ENCODE data around the gene DGKB.
A peak's percentile ranks its signal among the peaks of the same experiment; 100 is the strongest.

The DGKB gene

DNA sequence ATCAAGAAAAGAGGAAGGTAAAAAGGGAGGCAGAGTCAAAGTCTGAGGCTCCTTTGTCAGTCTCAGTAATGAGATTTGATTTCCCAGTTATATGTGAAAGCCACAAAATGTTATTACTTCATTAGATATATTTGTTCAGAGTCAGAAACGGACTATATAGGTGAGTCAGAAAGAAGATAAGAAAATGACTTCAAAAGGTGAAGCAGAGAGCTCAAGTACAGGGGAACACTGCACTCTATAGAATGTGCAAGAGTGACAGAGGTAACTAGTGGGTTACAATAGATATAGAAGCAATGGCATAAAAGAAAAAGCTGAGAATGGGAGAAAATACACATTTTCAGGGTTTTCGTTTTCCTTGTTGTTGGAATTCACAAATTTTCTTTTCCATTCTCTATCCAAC, 43.3 kb downstream of the DGKB start:
- DNase-seq (ENCODE audit: low read depth), result no peak

DNA sequence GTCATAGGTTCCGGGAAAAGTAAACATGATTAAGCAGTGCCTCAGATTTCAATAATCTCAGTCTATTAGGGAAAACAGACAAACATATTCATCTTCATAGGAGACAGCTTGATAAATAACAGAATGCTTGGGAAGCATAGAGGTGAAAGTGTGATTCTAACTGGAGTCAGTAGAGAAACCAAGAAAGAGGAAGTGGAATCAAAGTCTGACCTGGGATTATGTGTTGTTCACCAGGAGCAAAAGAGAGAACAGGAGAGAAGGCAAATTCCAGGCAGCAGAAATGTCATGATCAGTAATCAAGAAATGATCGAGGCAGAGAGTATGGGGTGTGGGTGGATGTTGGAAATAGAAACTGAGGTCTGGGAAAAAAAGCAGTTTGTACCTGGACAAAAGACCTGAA, 43.7 kb downstream of the DGKB start:
- DNase-seq (ENCODE audit: low read depth), result no peak

DNA sequence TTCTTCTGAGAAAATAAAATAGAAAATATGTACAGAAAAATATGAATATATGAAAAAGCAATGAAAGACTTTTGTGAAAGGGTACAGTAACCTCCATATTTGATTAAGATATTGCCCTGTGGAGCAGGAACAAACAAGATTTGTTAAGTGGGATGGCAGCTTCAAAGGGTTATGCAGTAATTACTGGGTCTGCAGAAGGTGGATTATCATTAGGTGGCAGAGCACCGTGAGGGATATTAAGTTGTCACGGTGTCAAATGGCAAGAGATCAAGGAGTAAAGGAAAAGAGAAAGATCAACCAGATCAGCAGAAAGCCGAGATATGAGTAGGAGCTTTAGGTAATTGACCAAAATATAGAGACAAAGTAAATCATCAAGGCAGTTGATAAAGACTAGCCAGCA, 44.1 kb downstream of the DGKB start:
- no peak for DNase-seq (ENCODE audit: low read depth)

DNA sequence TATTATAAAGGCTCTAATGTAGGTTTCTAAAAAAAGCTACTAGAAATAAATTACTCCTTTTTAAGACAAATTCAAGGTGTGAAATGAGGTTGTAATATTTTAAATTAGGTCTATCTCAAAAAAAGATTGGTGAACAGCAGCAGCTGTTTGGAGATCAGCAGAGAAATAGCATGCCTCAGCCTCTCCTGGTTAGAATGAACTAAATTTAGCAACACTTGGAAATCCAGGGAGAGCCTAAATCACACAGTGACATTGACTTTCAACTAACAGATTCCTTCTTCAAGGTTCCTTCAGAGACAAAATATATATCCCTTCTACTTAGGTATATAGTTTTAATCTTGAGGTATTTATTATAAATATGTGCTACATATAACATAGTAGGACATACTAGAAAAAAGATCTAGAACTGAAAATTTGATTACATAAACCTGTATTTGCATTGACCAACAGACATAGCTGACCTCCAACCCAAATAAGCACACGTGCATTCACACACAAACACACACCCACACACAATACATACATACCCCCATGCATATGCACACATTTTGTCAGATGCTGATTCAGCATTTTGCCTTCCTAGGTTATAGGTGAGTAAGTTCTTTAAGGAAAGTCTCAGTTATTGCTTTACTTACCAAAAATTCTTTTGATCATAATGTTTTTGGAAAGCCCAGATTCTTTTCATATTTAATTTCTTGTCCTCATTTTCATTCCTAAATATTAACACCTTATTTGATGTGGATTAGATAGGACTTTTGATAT, 47.3 kb downstream of the DGKB start:
- no peak for DNase-seq (ENCODE audit: low read depth)

DNA sequence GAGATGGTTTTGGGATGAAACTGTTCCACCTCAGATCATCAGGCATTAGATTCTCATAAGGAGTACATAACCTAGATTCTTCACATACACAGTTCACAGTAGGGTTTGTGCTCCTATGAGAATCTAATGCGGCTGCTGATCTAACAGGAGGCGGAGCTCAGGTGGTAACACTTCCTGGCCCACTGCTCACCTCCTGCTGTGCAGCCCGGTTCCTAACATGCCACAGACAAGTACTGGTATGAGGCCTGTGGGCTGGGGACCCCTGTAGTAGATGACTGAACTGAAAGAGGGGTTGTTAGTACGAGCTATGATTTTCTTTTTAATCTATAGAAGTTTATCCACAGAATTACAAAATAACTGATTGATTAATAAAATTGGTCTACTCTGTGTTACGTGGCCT, 48.1 kb downstream of the DGKB start:
- DNase-seq (ENCODE audit: low read depth), result no peak

DNA sequence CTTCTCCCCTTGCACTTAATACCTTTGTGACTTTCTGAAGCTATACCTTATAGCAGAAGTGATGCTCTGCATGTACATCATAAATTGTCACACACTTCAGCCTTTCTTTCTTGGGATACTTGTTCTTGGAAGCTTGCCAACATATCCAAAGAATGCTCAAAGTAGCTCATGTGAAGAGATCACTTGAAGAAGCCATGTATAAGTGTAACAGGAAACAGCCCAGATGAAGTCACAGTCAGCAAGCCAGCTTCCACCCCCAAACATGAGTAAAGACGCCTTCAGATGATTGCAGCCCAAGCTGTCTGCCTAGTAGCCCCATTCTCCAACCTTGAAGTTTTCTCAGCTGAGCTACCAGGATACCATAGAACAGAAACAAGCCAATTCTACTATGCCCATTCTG, 50.9 kb downstream of the DGKB start:
- no peak for DNase-seq (ENCODE audit: low read depth)

GRCh38 chr7:14850039-14850438, 52.5 kb downstream of the DGKB start:
- no peak for DNase-seq (ENCODE audit: low read depth)

DNA sequence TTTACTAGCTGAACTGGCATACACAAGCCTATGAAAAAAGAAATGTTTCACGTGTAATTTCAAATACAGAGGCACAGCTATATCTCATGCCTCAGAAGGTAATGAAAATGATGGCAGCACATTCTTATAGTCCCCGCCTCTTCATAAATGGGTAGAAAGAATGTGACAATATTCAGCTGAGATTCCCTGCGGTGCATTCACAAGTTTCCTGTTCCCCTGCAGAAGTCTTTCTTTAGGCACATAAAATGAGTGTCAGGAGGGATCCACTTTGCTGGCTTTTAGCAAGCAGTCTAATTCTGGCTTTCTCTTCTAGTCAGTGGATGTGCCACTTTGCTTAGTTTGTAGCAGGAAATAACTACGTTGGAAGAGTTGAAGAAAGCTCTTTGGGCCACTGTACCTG, 56.1 kb downstream of the DGKB start:
- no peak for DNase-seq (ENCODE audit: low read depth)

DNA sequence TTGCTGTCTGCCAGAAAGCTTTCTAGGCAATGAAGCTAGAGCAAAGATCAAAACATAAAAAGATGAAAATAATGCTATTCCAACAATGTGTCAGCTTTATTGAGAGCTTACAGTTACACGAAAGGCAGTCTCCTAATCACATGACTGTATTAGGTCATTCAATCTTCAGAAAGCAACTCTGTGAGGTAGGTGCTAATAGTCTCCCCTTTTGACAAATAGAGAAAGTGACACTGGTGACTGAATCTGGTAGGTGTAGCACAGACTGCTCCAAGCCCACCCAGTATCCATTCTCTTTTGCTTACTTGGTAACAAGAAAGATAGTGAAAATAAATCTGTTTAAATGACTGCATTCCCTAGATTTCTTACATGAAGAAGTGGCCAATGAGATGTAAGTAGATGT, 58.8 kb downstream of the DGKB start:
- no peak for DNase-seq (ENCODE audit: low read depth)

- DNase-seq (ENCODE audit: low read depth), result no peak
Measured at GRCh38 chr7:14842523-14842922, 60.0 kb downstream of the DGKB start.

- DNase-seq (ENCODE audit: low read depth), result peak; percentile 41
Measured at GRCh38 chr7:14841869-14842268, 60.7 kb downstream of the DGKB start.

DNA sequence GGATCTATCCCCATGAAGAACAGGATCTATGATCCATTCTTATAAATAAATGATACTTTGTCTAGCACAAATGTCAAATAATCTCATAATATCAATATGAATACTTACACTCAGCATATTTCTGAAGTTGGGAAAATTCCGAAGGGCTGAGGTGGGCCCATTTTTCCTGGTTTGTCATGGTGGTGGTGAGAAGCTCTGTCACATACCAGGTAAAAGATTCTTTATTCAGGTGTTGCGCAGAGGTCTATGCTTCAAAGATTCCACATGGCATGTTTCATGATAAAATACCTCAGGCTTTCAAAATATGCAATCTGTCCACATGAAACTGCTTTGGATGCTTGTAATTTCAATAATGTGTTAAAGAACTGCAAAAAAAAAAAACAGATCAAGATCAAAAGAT, 61.5 kb downstream of the DGKB start:
- DNase-seq (ENCODE audit: low read depth), result no peak

DNA sequence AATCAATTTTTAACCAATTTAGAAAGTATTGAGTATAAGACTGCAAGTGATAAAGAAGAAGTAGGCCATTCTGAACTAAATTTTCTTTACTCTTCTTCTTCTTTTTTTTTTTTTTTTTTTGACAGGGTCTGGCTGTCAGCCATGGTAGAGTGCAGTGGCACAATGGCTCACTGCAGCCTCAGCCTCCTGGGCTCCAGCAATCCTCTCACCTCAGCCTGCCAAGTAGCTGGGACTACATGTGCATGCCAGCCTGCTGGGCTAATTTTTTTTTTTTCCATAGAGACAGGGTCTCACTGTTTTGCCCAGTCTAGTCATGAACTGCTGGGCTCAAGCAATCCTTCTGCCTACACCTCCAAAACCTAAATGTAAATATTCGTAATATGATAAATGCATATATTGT, 63.2 kb downstream of the DGKB start:
- no peak for DNase-seq (ENCODE audit: low read depth)

DNA sequence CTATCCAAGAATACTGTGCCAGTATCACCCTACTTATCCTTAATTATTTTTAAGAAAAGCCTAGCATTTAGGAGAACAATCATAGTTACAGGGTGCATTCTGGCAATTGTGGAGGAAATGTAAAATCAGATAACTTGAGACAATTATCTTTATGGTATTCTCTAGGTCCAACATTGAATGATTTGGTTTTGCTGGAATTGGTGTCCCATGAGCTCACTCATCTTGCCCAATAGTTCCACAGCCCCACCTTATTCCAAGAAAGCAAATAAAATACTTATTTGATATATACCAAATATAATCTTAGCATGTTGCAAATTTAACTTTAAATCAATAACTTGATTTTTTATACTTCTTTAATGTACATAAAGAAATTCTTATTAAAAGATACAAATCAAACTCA, 65.3 kb downstream of the DGKB start:
- DNase-seq (ENCODE audit: low read depth), result no peak

- DNase-seq (ENCODE audit: low read depth), result peak; percentile 52
Measured at GRCh38 chr7:14836571-14837189, 65.9 kb downstream of the DGKB start.

DNA sequence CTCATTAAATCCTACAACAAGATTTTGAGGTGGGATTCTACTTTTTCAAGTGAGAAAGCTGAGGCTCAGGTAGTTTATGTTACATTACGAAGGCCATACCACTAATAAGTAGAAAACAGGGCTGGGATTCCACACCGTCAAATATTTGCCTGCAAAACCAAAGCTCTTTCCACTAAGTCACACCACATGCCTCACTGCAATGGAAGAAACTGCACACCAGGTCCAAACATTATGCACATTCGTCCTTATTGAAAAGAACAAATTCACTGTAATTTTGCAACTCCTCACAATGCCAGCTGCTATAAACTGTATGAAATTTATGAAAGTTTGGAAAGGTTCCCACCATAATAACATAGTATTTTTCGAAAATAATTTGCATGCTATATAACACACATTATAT, 66.5 kb downstream of the DGKB start:
- DNase-seq (ENCODE audit: low read depth), result no peak

DNA sequence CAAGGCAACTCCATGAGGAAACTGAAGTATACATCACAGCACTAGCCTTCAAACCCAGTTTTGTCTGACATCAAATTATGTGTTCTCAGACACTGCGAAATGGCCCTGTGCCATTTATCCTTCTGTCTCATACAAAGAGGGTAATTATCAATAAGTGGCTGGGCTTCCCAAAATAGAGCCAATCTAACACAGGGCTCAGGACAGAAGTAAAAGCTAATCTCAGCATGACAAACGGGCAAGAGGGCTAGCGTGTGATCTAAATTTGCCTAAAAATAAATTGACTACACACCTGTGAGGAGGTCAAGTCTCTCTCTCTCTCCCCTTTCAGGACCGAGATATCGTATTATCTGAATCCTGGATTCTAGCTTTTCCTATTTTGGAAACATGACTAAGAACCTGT, 67.2 kb downstream of the DGKB start:
- no peak for DNase-seq (ENCODE audit: low read depth)

- DNase-seq (ENCODE audit: low read depth), result peak; percentile 21
Measured at GRCh38 chr7:14834883-14835282, 67.7 kb downstream of the DGKB start.

DNA sequence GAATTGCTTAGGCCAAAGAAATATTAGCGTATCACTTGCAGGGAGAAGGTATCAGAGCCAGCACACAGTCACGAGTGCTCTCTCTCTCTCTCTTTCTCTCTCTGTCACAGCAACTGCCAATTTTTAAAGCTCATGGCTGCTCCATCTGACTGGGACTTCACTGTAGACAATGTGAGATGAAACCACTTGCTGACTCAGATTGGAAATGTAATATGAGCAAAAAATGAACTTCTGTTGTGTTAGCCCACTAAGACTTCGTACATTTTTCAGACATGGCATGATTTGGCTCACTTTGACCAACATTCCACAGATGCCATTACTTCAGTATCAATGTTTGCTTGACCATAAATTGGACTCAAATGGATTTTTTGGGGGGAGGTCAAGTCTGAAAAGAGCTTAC, 68.1 kb downstream of the DGKB start:
- peak; percentile 67 for DNase-seq (ENCODE audit: low read depth)

DNA sequence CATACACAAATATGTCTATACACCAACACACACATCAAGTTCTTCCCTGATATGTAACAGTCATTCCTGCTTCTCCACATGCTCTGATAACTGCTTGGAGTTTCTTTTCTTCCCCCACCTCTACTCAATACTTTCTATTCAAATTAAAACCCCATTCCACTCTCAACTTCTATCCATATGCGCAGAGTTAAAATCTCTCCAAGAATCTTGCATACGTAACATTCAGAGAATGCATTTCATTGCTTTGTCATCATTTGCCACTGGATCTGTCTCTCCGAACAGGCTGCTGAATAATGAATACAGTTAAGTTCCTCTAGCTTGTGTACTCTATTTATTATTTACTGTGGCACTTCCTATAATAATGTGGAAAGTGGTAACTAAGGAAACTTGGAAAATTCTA, 68.8 kb downstream of the DGKB start:
- DNase-seq (ENCODE audit: low read depth), result no peak

GRCh38 chr7:14828053-14828452, 74.5 kb downstream of the DGKB start:
- no peak for DNase-seq (ENCODE audit: low read depth)

DNA sequence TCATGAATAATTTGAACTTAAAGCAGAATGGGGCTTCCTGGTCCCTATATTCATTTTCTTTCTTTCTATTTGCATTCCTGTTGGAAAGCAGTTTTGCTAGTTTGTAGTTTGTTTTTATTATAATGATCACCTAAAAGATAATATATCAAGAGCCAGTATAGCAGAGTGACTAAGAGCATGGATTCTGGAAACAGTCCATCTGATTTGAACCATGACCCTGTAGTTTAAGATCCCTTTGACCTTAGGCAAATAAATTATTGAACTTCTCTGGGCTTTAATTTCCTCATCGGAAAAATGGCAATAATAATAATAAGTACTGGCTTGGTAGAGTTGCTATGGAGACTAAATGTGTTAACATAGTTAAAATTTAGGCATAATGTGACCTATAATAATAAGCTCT, 76.1 kb downstream of the DGKB start:
- DNase-seq (ENCODE audit: low read depth), result no peak

- DNase-seq (ENCODE audit: low read depth), result no peak
Measured at GRCh38 chr7:14825912-14826311, 76.6 kb downstream of the DGKB start.

DNA sequence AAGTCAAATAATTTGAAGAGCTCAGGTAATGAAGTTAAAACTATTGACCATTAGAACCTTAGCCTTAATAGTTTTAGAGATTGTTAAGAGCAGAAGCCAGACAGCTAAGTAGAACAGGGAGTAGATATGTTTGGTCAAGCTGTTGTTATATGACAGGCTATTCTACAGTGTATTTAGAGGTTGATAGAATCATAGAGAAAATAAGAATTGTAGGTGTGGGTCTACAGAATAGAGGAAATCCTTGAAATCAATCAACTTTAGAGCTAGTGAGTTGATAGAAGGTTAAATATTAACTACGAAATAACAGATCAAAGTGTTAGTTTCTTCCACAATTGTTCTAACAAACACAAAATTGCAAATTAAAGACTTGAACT, 80.1 kb downstream of the DGKB start:
- DNase-seq (ENCODE audit: low read depth), result no peak
